HUES64 (cell line): ENCODE data around the gene LAMC3.
"Not testable (repeated sequence)": the region's sequence is repeated elsewhere in the genome, so short reads cannot be mapped to it uniquely, and the experiment has no call there.

ENCODE experiments used
- H3K27ac ChIP-seq: 2 replicates; pipeline ENCODE4 v1.7.0; 2013; ENCODE audit warnings: low read depth, low read length, inconsistent platforms
- H3K27me3 ChIP-seq: 2 replicates; pipeline ENCODE4 v1.6.1; 2013; ENCODE audit warnings: mild to moderate bottlenecking, low read length; ENCODE audit not compliant: insufficient read depth
- H3K36me3 ChIP-seq: 2 replicates; pipeline ENCODE4 v1.6.1; 2013; ENCODE audit warnings: mild to moderate bottlenecking, low read length; ENCODE audit not compliant: insufficient read depth
- H3K4me1 ChIP-seq: 2 replicates; pipeline ENCODE4 v1.6.1; 2013; ENCODE audit warnings: mild to moderate bottlenecking, low read length, moderate library complexity; ENCODE audit not compliant: insufficient read depth
- H3K4me3 ChIP-seq: 2 replicates; pipeline ENCODE4 v1.5.1; 2013; ENCODE audit warnings: mild to moderate bottlenecking, low read length, moderate library complexity
- H3K9ac ChIP-seq: 2 replicates; pipeline ENCODE4 v1.6.1; 2013; ENCODE audit warnings: mild to moderate bottlenecking, low read depth, low read length
- H3K9me3 ChIP-seq: 2 replicates; pipeline ENCODE4 v1.6.1; 2013; ENCODE audit warnings: low read depth, low read length; ENCODE audit not compliant: insufficient read depth
- WGBS: fragments of 150-250, 120-280 bp; methylation state at CpG from one replicate; pipeline ENCODE4 v1.1.7; 2013; ENCODE audit warnings: missing lambda C conversion rate; 5-methylcytosine and 5-hydroxymethylcytosine counted together

Gene LAMC3

DNA sequence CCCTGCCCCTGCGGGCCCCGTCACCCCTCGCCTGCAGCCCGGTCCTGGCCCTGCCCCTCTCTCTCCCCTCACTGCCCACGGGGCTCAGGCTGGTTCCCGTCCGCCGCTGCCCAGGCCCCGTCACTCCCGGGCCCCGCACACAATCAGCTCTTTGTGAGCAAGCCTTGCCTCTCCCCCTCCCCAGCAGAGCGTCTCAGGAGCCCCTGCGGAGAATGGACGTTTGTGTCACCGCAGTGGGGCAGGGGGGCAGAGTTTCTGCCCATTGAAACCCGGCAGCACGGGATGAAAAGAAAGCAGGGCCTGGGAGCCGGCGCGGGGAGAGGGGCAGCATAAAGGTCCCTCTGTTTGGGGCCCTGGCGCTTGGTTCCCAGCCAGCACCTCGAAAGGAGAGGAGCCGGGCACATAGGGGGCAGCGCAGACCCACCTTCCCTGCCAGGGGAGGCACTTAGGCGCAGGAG is 102.9 kb downstream of the LAMC3 start:
- H3K4me3 ChIP-seq, result no peak overlapping the region; the same call in 1 of the 2 replicates
- peaks cover 51% of the 10 kb centered on the region for H3K36me3 ChIP-seq
- peaks cover 11% of the 10 kb centered on the region for H3K4me1 ChIP-seq
- H3K27ac ChIP-seq, result peak overlapping the region; percentile 85
- H3K9ac ChIP-seq, result peak overlapping the region; percentile 45
- 56% methylated on average over 24 of the region's 25 CpGs for WGBS
- no peaks in the 10 kb centered on the region for H3K9me3 ChIP-seq
- H3K27me3 ChIP-seq, result no peaks in the 10 kb centered on the region

DNA sequence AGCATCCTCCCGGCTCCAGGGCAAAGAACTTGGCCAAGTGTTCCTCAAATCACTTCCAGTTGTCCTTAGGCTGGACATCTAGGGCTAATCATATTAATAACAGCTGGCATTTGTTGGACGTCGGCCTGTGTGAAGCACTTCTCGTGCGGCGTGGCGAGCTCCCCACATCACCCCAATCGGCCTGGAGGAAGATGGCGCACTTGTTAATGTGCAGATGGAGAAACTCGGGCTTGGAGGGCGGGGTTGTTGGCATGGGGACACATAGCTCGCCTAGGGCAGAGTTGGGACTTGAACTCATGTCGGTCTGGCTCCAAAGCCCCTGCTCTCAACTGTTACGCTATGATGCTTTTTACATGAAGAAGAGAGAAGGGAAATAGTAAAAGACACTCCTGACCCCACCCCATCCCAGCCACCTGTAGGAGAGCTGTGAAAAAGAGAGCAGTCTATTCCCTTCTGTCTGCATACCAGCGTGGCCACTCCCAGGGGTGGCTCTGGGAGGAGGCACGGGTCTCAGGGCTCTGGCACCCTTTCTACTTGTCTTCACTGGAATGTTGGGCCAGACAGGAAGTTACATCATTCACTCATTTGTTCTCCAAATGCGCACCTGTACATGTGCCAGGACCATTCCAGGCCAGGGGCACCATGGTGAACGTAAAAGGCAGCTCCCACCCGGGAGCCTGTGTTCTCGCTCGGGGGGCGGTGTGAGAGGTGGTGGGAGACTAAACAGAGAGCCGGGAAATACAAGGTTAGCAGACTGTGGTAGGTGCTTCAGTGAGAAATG is 103.6 kb downstream of the LAMC3 start:
- no peak overlapping the region for H3K4me3 ChIP-seq
- peaks cover 11% of the 10 kb centered on the region for H3K4me1 ChIP-seq
- H3K27ac ChIP-seq, result peak overlapping the region; percentile 85
- WGBS, result 93% methylated on average over 23 of the region's 23 CpGs
- H3K9me3 ChIP-seq, result no peaks in the 10 kb centered on the region
- peaks cover 53% of the 10 kb centered on the region for H3K36me3 ChIP-seq
- H3K9ac ChIP-seq, result peak overlapping the region; percentile 42; the same call in 1 of the 2 replicates
- no peaks in the 10 kb centered on the region for H3K27me3 ChIP-seq

DNA sequence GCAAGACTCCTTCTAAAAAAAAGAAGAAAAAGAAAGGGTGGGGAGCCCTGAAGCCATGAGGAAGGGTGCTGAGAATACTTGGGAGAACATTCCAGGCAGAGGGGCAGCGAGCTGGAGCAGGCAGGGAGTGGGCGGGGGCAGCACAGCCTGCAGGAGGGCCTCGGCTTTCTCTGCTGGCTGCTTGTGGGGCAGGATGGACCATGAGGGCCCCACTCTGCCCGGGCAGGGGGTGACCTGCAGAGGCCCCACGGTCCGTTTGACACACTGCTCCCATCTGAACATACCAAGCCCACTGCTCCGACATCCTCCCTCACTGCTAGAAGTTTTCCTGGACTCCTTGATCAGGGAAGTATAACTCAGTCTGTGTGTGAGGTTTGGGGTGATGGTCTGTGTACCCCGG is 104.7 kb downstream of the LAMC3 start:
- H3K27me3 ChIP-seq, result no peaks in the 10 kb centered on the region
- H3K27ac ChIP-seq, result no peak overlapping the region; the same call in 1 of the 2 replicates
- WGBS, result 91% methylated on average over 8 of the region's 8 CpGs
- no peaks in the 10 kb centered on the region for H3K9me3 ChIP-seq
- H3K36me3 ChIP-seq, result peaks cover 60% of the 10 kb centered on the region
- H3K4me3 ChIP-seq, result no peak overlapping the region
- no peak overlapping the region for H3K9ac ChIP-seq
- H3K4me1 ChIP-seq, result peaks cover 11% of the 10 kb centered on the region

DNA sequence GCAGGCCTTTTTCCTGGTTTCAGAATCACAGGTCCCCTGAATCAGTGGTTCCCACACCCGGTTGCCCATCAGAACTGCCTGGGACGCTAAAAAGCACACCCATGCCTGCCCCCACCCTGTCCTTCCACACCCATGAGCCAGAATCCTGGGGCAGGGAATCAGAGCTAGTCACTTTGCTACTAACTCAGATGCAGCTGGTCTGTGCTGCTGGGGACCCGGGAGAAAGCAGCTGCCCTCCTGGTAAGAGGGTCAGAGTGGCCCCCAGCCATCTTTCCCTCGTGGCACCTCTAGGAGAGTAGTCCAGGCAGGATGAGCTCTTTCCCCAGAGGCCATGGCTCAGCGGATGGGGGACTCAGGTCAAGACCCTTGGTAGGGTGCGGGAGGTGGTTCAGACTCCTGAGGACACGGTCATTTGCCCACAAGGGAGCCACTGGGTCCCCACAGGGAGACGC is 105.1 kb downstream of the LAMC3 start:
- H3K4me3 ChIP-seq, result no peak overlapping the region
- no peak overlapping the region for H3K9ac ChIP-seq
- no peaks in the 10 kb centered on the region for H3K27me3 ChIP-seq
- peaks cover 59% of the 10 kb centered on the region for H3K36me3 ChIP-seq
- WGBS, result 92% methylated on average over 8 of the region's 8 CpGs
- no peaks in the 10 kb centered on the region for H3K9me3 ChIP-seq
- H3K4me1 ChIP-seq, result peaks cover 11% of the 10 kb centered on the region
- no peak overlapping the region for H3K27ac ChIP-seq

DNA sequence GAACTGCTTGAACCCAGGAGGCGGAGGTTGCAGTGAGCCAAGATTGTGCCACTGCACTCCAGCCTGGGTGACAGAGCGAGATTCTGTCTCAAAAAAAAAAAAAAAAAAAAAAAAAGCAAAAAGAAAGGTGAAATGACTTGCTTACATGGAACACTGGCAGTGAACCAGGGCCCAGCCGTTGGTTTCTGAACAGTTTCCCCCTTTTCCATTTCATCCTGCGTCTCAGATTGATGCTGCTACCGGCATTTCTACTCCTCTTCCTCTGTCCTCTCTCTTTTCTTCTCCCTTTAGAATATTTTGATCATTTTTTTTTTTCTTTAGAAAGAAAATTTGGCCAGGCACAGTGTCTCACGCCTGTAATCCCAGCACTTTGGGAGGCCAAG is 106.4 kb downstream of the LAMC3 start:
- H3K4me1 ChIP-seq, result peaks cover 11% of the 10 kb centered on the region
- H3K27me3 ChIP-seq, H3K27ac ChIP-seq, H3K9ac ChIP-seq, H3K4me3 ChIP-seq, H3K9me3 ChIP-seq: not testable (repeated sequence)
- 90% methylated on average over 4 of the region's 6 CpGs for WGBS
- peaks cover 67% of the 10 kb centered on the region for H3K36me3 ChIP-seq

DNA sequence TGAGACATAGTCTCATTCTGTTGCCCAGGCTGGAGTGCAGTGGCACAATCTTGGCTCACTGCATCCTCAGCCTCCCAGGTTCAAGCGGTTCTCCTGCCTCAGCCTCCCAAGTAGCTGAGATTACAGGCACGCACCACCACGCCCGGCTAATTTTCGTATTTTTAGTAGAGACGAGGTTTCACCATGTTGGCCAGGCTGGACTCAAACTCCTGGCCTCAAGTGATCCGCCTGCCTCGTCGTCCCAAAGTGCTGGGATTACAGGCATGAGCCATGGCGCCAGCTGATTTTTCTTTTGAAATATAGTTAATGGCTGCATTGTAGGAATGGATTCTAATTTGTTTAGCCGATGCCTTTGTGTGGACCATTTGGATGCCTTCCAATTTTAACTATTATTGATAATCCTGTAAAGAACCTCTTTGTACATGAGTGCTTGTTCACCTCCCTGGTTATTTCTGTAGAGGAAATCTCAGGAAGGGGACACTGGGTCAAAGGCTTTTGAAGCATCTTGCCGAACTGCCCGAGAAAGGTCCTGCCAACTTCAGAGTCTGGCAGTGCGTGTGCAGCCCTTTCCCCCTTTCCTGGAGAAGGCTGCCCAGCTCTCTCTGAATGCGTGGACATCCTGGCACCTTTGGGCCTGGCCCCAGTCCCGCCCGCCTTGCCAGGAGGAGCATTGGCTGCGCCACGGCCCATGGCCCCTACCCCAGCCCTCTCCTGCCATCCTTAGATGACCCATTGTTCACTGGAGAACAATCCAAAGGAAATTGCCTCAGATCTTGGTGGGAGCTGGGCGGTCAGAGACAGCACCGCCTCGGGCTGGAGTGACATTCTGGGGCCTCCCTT is 107.5 kb downstream of the LAMC3 start:
- H3K4me1 ChIP-seq, result peaks cover 7% of the 10 kb centered on the region
- no peak overlapping the region for H3K4me3 ChIP-seq
- H3K36me3 ChIP-seq, result peaks cover 79% of the 10 kb centered on the region
- WGBS, result 96% methylated on average over 21 of the region's 22 CpGs
- H3K9ac ChIP-seq, result no peak overlapping the region
- no peaks in the 10 kb centered on the region for H3K9me3 ChIP-seq
- no peak overlapping the region for H3K27ac ChIP-seq
- no peaks in the 10 kb centered on the region for H3K27me3 ChIP-seq

DNA sequence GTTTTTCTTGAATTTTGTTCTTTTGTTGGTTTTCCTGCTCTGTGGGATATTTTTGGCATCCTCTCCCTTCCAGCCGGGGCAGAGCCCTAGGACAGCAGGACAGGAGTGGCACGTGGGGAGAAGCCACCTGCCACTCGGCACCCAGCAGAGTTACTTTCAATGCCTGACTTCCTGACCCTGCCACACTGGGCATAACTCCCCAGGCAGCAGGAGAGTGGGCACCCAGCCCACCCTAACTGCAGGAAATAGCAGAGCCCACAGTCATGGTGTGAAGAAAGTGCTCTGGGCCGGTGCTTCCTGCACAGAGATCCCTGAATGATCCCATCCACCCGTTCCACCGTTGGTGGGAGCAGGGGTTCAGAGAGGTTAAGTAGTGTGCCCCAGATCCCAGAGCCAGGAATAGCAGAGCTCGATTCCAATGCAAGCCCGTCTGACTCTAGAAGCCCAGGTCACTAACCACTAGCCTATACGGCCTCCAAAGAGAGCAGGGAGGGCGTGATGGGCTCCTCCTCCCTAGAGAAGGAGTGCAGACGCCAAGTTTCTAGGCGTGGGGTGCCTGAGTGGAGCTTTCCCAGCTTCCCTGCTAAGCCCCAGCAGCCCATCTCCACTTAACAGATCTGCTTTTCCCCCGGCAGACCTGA is 108.3 kb downstream of the LAMC3 start:
- Histone ChIP-seq H3K27me3 (no peaks in the 10 kb centered on the region), H3K4me1 (peaks cover 3% of the 10 kb centered on the region; the same call in 1 of the 2 replicates), H3K9me3 (no peaks in the 10 kb centered on the region), H3K9ac (no peak overlapping the region), H3K36me3 (peaks cover 84% of the 10 kb centered on the region), H3K27ac (no peak overlapping the region), H3K4me3 (no peak overlapping the region)
- WGBS, result 93% methylated on average over 13 of the region's 13 CpGs

DNA sequence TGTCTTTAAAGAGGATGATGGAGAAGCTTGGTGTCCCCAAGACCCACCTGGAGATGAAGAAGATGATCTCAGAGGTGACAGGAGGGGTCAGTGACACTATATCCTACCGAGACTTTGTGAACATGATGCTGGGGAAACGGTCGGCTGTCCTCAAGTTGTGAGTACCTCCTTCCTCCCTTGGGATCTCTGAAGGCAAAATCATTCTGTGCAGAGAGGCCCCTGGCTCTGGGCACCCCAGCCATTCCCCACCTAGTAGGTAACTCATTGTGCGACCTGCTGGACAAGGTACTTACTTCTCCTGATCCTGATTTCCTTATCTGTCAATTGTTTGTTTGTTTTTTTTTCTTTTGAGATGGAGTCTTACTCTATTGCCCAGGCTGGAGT is 108.8 kb downstream of the LAMC3 start:
- Histone ChIP-seq H3K27me3 (no peaks in the 10 kb centered on the region), H3K4me3 (no peak overlapping the region), H3K27ac (no peak overlapping the region), H3K36me3 (peaks cover 84% of the 10 kb centered on the region), H3K4me1 (no peaks in the 10 kb centered on the region), H3K9ac (no peak overlapping the region), H3K9me3 (no peaks in the 10 kb centered on the region)
- WGBS, result 94% methylated on average over 4 of the region's 4 CpGs

DNA sequence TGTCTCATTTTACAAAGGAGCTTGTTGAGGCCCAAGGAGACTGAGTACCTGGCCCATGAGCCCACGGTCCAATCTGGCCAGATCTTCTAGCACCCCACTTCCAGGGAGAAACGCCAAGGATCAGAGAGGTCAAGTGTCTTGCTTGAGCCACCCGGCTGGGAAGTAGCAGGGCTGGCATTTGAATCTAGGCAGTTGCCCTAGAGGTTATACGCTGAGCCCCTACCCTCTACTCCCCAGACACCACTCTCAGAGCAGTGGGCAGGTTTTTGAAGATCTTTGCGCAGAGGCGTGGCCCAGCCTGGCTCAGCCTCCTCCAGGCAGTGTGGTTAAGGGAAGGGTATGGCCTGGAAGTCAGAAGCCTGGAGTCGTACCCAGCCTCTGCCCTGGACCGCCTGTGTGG is 110.6 kb downstream of the LAMC3 start:
- WGBS, result 96% methylated on average over 8 of the region's 8 CpGs

DNA sequence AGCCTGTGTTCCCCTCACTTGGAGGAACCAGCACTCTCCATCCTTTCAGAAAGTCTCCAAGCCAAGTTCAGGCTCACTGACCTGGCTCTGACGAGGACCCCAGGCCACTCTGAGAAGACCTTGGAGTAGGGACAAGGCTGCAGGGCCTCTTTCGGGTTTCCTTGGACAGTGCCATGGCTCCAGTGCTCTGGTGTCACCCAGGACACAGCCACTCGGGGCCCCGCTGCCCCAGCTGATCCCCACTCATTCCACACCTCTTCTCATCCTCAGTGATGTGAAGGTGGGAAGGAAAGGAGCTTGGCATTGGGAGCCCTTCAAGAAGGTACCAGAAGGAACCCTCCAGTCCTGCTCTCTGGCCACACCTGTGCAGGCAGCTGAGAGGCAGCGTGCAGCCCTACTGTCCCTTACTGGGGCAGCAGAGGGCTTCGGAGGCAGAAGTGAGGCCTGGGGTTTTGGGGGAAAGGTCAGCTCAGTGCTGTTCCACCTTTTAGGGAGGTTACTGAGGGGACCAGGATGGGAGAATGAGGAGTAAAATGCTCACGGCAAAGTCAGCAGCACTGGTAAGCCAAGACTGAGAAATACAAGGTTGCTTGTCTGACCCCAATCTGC is 111.8 kb downstream of the LAMC3 start:
- 92% methylated on average over 7 of the region's 7 CpGs for WGBS
- H3K4me3 ChIP-seq, result no peak overlapping the region
- no peaks in the 10 kb centered on the region for H3K27me3 ChIP-seq
- H3K9ac ChIP-seq, result no peak overlapping the region
- H3K4me1 ChIP-seq, result 0 out of 2 replicates have a peak, but pooled peaks cover 3% of the 10 kb centered on the region
- H3K36me3 ChIP-seq, result peaks cover 67% of the 10 kb centered on the region
- no peak overlapping the region for H3K27ac ChIP-seq
- H3K9me3 ChIP-seq, result no peaks in the 10 kb centered on the region

More for the DNA sequence above, 110.6 kb downstream of the LAMC3 start:
- Histone ChIP-seq H3K9me3 (no peaks in the 10 kb centered on the region), H3K27me3 (no peaks in the 10 kb centered on the region), H3K36me3 (peaks cover 74% of the 10 kb centered on the region), H3K9ac (no peak overlapping the region), H3K4me1 (no peaks in the 10 kb centered on the region), H3K4me3 (no peak overlapping the region), H3K27ac (no peak overlapping the region)
